IPS DF 4.7 (cell line): ENCODE data around the gene CCL8.
"Not testable (repeated sequence)": the region's sequence is repeated elsewhere in the genome, so short reads cannot be mapped to it uniquely, and the experiment has no call there.

Experiments
- DNase-seq: peaks from one replicate; pipeline ENCODE4 v3.0.0-alpha.2; 2013; ENCODE audit warnings: low spot score; ENCODE audit errors: extremely low read depth

Gene CCL8

DNA sequence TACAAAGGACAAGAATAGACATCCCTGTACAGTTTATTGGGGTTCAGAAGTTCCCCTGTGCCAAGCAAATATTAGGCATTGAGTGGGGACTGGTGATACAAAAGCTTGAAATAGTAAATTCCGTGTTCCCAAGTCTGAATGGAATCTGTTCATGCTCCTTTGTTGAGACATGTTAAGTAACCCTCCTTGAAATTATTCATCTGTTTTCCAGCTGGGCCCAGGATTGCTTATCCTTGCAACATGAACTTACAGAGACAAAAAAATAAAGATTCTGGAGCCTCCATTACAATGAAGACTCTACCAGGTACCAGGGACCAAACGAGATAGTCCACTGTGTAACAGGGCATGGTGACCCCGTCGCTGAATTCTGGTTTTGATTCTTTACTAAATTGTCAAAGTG is 6.1 kb upstream of the CCL8 start:
- DNase-seq, result no peak

GRCh38 chr17:34314279-34314678 is 5.0 kb upstream of the CCL8 start:
- DNase-seq, result no peak

- peak; percentile 11 for DNase-seq
These were observed 761 bp upstream of the CCL8 start for GRCh38 chr17:34318474-34318873.

- no peak for DNase-seq
These were observed 2.7 kb downstream of the CCL8 start for GRCh38 chr17:34321964-34322363.

DNA sequence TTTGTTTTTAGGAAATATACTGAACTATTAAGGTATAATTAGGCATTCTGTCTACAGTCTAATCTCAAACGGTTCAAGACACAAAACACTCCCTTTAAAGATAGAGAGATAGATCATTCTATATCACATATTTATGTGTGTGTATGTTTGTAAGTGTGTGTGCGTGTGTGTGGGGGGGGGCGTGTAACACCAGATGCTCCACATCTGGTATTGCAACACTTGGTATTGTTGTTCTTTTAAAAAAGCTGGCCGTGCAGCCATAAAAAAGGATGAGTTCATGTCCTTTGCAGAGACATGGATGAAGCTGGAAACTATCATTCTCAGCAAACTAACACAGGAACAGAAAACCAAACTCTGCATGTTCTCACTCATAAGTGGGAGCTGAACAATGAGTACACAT is 8.3 kb downstream of the CCL8 start:
- DNase-seq, result not testable (repeated sequence)

GRCh38 chr17:34337701-34338100 is 18.5 kb downstream of the CCL8 start:
- DNase-seq, result no peak

GRCh38 chr17:34339138-34339770 is 20.0 kb downstream of the CCL8 start:
- no peak for DNase-seq

- DNase-seq, result no peak
These were observed 22.7 kb downstream of the CCL8 start for GRCh38 chr17:34341916-34342315.

- no peak for DNase-seq
These were observed 27.8 kb downstream of the CCL8 start for GRCh38 chr17:34347063-34347462.

- DNase-seq, result no peak
These were observed 30.5 kb downstream of the CCL8 start for GRCh38 chr17:34349751-34350150.

DNA sequence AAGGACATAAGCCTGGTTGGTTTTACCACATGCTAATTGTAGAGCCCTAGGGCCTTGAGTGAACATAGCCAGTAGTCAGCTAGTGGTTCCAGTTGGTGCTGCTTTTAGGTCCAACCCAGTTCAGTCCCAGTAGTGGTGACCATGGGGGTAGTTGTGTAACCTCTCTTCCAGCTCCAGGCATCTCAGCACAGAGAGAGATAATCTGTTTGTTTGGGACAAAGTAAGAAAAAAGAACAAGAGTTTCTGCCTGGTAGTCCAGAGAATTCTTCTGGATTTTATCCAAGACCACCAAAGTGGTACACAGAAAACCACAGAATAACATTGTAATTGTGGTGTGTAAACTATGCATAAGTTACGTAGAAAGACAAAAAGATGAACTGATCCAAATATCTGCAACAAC is 31.9 kb downstream of the CCL8 start:
- no peak for DNase-seq

DNA sequence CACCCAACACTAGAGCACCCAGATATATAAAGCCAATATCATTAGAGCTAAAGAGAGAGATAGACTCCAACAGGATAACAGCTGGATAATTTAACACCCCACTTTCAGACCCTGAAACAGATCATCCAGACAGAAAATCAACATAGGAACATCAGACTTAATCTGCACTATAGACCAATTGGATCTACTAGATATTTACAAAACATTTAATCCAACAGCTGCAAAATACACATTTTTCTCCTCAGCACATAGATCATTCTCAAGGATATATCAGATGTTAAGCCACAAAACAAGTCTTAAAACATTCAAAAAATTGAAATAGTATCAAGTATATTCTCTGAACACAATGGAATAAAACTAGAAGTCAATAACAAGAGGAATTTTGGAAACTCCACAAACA is 33.0 kb downstream of the CCL8 start:
- no peak for DNase-seq

- no peak for DNase-seq
These were observed 35.4 kb downstream of the CCL8 start for GRCh38 chr17:34354637-34355036.

- DNase-seq, result no peak
These were observed 37.0 kb downstream of the CCL8 start, which contains the start of gene CCL13 for GRCh38 chr17:34356194-34356593. Gene CCL13, plus strand, starts transcription at chr17:34356480. Its CDS starts 47 bp downstream, at chr17:34356527.

DNA sequence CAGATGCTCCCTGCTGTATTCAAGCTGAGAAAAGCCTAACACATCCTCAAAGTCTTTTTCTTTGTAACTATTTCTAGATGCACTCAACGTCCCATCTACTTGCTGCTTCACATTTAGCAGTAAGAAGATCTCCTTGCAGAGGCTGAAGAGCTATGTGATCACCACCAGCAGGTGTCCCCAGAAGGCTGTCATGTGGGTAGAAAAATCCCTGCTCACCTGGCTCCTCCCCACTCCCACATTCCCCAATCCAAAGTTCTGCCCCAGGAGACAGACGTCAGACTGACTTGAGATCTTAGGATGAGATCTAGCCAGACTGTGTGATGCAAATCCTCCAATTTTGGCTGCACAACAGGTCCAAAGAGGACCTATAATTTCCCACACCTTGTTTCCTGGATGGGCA is 38.2 kb downstream of the CCL8 start:
- peak; percentile 16 for DNase-seq

DNA sequence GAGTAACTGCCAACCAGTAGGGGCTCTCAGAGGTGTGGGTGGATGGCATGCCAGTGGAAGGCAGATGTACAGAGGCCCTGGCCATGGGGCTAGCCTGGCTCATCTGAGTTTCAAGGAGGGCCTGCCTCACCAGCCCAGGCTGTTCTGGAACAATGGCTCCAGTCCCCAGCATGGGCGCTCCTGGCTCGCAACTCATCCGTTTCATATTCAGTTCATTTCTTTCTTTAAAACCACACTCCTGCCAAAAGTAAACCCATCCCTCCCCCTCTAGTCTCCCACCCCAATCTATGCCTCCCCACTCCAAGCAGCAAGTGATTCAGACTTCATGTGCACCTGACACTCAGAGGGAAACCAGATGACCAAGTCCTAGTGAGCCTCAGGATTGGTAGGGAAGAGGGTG is 39.4 kb downstream of the CCL8 start:
- no peak for DNase-seq

DNA sequence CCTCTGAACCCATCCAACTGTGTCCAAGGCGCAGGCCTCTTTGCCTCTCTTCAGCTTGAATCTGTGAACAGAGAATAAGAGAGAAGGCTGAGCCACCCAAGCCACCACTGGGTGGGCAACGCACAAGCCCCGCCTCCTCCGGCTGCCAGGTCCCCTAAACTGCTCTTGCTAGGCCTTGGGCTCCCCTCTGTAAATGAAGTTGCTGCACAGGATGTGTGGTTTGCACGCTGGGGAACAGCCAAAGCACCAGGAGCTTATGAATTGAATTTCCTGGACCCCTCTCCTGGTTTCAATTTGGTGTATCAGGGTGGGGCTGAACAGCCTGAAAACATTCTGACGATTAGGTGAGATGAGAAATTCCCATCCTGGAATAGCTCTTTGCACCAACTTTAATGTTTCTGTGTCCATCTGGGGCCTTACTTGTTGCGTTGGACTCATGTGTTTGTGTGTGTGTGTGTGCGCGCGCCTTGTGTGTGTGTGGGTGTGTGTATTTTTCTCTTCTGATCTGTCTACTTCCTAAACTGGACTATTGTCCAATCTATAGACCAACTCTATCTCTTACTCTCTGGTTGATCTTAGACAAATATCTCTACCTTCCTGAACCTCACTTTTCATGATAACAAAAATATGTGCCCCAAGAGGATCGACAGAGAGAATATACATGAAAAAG is 41.5 kb downstream of the CCL8 start:
- DNase-seq, result no peak

- DNase-seq, result peak; percentile 87
These were observed 42.3 kb downstream of the CCL8 start for GRCh38 chr17:34361478-34362061.

DNA sequence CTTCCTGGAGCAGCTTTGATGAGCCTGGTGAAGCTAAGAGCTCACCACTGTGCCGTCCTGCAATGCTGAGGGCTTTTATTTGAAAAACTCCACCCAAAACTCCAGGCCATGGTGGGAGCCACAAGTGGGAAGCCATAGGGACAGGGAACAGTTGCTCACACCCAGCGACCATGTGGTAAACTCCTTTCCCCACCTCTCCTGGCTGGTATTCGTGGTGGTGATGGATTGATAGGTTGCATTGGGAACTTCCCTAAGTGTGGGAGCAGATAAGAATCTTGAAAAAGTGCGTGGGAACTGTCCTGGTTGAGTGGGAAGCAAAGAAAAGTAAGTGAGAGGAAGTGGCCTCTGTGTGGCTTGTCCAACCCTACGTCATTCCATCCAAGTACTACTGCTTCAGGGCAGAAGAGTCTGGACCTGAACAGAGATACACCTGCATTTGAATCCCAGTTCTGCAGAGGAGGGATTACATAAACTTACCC is 44.0 kb downstream of the CCL8 start, which contains the start of gene CCL1:
TSS of gene CCL1 (minus strand) at position 51 of the 479 bp plus-strand sequence. CDS start 72 bp downstream, outside the sequence.
- no peak for DNase-seq

DNA sequence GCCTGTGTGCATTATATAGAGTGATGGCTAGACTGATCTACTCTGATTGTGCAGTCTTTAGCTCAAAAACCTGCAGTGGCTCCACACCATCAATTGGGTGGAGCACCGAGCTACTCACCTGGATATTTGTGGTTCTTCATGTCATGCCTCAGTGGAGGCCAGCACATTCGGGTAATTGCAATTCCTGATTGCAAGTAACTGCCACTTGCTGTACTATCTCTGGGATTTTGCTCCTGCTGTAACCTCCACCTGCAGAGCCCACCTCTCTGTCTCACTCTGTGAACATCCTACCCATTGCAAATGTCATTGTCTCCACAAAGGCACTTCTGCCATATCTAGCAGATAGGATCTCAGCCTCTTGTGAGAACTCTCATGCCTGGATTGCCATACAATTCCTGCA is 45.5 kb downstream of the CCL8 start:
- DNase-seq, result no peak

DNA sequence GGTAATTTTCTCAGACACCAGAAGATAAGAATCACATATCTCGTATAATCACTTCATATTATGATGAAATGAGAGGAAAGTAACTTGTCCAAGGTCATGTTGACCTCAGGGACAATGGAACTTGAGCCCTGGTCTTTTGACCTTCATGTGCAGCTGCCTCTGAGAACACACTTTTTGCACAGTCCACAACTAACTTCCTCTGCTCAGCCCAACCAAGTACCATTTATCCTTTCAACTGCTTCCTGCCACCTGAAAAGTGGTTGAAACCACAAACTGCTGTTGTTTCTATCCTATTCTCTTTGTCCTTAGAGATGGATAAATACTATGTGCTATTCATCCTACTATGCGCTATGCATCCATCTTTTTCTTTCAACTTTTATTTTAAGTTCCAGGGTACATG is 46.1 kb downstream of the CCL8 start:
- no peak for DNase-seq

GRCh38 chr17:34366010-34366409 is 46.8 kb downstream of the CCL8 start:
- DNase-seq, result no peak
